GM21717 (cell line): ENCODE measurements around the gene NR2C1.
"Not testable (repeated sequence)": the region's sequence is repeated elsewhere in the genome, so short reads cannot be mapped to it uniquely, and the experiment has no call there.

ENCODE experiments used
- ATAC-seq: cut with Tn5 transposase; IDR thresholded peaks from one replicate; pipeline ENCODE4 v1.9.1; 2021; ENCODE audit warnings: mild to moderate bottlenecking, moderate library complexity; ENCODE audit not compliant: unreplicated experiment

The NR2C1 gene

GRCh38 chr12:95003213-95003920, 70.1 kb downstream of the NR2C1 start, which contains the start of gene NDUFA12:
Gene NDUFA12, minus strand, starts transcription at chr12:95003697. Its CDS starts 17 bp downstream, at chr12:95003680.
- peak; percentile 97 for ATAC-seq

- ATAC-seq, result no peak
Observed at GRCh38 chr12:95002754-95003153, 70.7 kb downstream of the NR2C1 start.

DNA sequence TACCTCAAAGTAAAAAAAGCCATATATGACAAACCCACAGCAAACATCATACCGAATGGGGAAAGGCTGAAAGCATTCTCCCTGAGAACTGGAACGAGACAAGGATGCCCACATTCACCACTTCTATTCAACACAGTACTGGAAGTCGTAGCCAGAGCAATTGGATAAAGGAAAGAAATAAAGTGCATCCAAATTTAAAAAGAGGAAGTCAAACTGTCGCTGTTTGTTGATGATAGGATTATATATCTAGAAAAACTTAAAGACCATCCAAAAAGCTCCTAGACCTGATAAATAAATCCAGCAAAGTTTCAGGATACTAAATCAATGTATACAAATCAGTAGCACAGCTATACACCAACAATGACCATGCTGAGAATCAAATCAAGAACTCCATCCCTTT, 75.1 kb downstream of the NR2C1 start:
- no peak for ATAC-seq

GRCh38 chr12:94997726-94998125, 75.7 kb downstream of the NR2C1 start:
- ATAC-seq, result no peak

- no peak for ATAC-seq
Observed at GRCh38 chr12:94997061-94997460, 76.4 kb downstream of the NR2C1 start.

DNA sequence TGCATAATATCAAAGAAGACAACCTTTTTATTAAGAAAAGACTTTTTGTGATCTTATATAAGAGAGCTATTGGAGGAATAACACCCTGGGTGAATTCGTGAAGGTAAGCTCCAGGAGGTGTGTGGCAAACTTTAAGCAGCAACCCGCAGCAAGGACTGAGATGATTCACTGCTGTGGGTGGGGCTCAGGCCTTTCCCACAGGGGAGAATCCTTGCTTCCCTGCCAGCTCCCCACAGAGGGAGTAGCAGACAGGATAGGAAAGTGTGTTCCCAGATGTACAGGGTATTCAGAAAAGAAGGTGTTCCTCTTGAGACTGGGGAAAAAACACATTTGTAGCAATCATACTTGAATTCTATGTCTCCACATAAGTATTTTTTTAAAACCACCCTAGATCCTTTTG, 79.1 kb downstream of the NR2C1 start:
- ATAC-seq, result no peak

DNA sequence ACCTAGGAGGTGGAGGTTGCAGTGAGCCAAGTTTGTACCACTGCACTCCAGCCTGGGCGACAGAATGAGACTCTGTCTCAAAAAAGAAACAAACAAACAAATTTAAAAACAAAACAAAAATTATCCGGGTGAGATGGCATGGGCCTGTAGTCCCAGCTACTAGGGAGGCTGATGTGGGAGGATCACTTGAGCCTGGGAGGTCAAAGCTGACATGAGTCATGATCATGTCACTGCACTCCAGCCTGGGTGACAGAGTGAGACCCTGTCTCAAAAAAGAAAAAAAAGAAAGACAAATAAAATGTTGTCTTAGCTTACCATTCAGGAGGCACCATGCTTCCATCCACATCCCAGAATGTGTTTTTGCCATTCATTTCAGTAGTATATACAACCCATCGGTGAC, 79.6 kb downstream of the NR2C1 start:
- ATAC-seq, result not testable (repeated sequence)

GRCh38 chr12:94990222-94990621, 83.2 kb downstream of the NR2C1 start:
- no peak for ATAC-seq

DNA sequence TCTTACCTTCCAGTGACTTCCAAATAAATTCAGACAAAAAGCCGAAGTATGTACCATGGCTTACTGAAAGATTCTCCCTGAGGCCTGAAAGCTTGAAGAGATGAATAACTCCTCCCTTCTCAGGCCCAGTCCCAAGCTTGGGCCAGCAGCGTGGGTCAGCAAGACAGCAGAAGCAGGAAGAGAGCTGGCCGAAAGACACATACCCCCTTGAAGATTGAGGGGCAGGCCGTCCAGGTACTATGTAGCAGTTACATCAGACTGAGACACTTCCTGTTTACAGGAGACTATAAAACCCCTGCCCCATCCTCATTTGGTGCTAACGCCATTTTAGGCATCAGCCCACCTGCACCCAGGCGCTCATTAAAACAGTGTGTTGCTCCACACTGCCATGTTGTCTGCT, 84.9 kb downstream of the NR2C1 start:
- no peak for ATAC-seq

DNA sequence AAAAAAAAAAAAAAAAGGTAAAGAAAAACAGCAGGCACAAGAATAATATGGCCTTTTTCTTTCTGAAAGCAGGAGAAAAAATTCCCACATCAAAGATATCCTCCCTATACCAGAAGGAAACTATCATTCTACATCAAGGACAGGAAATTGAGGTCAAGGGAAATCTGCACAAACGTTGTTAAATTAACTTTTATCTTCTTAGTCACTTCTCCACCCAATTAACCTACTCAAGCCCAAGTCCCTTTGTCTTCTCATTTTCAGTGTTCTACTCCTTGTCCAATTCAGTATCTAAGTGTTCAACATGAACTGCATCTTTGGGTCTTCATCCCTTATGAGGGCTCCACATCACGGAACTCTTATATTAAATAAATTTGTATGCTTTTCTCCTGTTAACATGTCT, 85.6 kb downstream of the NR2C1 start:
- no peak for ATAC-seq

DNA sequence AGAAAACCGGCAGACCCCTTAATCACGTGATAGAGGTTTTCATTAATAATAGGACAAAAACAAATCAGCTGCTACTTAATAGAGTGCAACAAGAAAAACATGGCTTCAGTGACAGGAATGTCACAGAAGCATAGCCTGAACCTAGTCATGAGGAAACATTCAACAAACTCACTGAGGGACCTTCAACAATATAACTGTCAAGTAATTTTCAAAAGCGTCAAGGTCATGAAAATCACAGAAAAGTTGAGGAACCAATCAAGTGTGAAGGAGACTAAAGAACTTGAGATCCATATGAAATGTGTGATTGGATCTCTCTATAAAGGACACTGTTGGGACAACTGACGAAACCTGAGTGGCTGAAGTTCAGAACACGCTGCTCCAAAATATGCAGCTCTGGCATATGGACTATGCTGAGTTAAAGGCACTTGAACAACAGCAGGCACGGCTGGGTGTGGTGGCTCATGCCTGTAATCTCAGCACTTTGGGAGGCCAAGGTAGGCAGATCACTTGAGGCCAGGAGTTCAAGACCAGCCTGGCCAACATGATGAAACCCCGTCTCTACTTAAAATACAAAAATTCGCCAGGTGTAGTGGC, 86.2 kb downstream of the NR2C1 start:
- no peak for ATAC-seq

GRCh38 chr12:94985099-94985498, 88.3 kb downstream of the NR2C1 start:
- not testable (repeated sequence) for ATAC-seq

- ATAC-seq, result no peak
Observed at GRCh38 chr12:94983321-94983720, 90.1 kb downstream of the NR2C1 start.

- no peak for ATAC-seq
Observed at GRCh38 chr12:94982456-94982855, 91.0 kb downstream of the NR2C1 start.

DNA sequence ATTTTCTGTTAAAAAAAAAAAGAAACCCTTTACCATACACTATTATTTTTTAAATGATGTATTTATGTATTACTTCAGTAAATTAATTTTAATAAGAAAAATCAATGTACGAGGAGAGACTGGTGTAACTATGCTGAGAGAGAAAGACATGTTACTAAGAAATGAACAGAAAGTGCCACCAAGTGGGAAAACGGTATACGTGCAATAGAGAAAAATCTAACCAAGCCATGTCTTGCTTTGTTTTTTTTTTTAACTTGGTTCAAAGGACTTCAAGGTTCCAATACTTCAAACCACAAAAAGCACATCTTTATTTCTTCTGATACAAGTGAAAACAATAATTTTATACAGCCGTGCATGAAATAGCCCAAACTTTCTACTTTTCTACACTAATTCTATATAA, 92.8 kb downstream of the NR2C1 start:
- ATAC-seq, result no peak

DNA sequence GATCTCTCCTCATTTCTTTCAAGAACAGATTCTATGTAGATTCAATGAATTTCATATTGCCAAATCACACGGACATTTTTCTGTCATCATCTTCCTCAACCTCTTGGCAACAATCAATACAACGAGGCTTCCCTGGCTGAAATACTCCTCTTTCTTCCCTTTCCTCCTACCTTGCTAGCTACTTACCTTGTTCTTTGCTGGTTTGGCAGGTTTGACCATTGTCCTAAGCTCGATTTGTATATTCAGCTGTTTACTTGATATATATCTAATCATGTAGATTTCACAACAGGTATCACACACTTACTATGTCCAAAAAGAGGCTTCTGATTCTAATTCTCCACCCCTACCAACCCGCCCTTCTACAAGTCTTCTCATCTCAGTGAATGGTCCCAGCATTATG, 93.5 kb downstream of the NR2C1 start:
- ATAC-seq, result no peak

DNA sequence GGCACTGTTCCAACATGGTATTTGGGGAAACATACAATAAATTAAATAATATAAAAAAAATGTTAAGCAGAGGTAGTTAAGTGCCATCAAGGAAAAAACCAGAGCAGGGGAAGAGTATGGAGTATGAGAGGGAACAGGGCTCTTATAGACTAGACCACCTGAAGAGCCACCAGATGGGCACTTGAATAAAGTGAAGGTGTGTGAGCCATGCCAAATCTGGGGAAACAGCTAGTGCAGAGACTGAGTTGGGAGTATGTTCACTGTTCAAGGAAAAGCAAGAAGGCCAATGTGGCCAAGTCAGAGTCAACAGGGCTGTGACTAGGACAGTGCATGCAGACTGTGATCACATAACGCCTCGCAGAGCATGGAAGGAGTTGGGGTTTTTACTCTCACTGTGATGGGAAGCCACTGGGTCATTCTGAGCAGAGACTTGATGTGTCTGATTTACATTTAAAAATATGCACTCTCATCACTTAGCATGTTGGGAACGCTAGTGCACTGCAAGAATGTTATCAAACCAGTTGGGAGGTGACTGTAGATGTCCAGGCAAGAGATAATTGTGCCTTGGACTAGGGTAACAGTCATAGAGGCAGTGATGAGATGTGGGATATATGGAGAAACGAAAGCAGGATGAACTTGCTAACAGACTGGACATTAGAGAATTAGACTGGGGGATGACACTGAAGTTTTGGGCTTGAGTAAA, 95.5 kb downstream of the NR2C1 start:
- no peak for ATAC-seq

DNA sequence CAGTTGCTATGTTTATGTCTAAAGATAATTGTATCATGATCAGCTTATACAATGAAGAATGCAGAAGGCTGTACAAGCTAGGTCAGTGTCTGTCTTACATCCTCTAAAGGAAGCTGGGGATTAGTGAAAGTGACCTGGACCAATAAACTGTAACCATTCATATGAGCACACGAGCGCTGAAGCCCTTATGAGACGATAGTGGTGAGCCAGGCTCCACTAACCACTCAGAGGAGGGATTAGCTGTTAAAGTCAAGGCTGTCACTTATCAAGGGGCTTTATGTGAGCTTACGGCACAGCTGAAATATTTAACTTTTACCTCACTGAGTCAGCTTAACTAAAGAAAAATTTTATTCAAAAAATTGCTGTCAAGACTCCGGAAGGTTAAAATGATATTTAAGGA, 100.2 kb downstream of the NR2C1 start:
- ATAC-seq, result no peak

- ATAC-seq, result no peak
Observed at GRCh38 chr12:94972795-94973194, 100.6 kb downstream of the NR2C1 start.

DNA sequence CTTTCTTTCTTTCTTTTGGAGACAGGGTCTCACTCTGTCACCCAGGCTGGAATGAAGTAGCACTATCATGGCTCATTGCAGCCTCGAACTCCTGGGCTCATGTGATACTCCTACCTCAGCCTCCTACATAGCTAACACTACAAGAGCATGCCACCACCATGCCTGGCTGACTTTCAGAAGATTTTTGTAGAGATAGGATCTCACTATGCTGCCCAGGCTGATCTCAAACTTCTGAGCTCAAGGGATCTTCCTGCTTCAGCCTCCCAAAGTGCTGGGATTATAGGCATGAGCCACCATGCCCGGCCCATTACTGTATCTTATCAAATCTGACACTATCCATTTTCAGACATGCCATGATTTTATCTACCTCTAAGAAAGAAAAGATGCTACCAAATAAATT, 101.5 kb downstream of the NR2C1 start:
- no peak for ATAC-seq

- no peak for ATAC-seq
Observed at GRCh38 chr12:94970560-94970959, 102.9 kb downstream of the NR2C1 start.
